ENCODE measurements around the gene LAMC3. TPM values are rescaled to one million over a fixed set of nuclear protein-coding genes. Genes with fewer than 3 reads are reported as not detected.

Gene LAMC3
- total RNA-seq, 1 donor from 2014 or later = 1.0 TPM

GRCh38 chr9:131072107-131072870, 63.3 kb downstream of the LAMC3 start:
- no peak for TF ChIP-seq CTCF (IDR thresholded peaks at IDR 0.05)
- Mint-ChIP-seq H3K27me3 (ENCODE audit: unreplicated experiment) (peaks cover 8% of the 10 kb centered on the region), H3K4me1 (ENCODE audit: unreplicated experiment) (no peaks in the 10 kb centered on the region)

GRCh38 chr9:131072871-131073237, 63.9 kb downstream of the LAMC3 start:
- DNase-seq (ENCODE audit: extremely low spot score, unreplicated experiment) = no peak
- Mint-ChIP-seq H3K9me3 (ENCODE audit: unreplicated experiment) (no peaks in the 10 kb centered on the region), H3K36me3 (ENCODE audit: unreplicated experiment) (no peaks in the 10 kb centered on the region), H3K4me3 (ENCODE audit: unreplicated experiment) (no peak overlapping the region), H3K27me3 (ENCODE audit: unreplicated experiment) (peaks cover 8% of the 10 kb centered on the region), H3K27ac (ENCODE audit: unreplicated experiment) (no peak overlapping the region), H3K4me1 (ENCODE audit: unreplicated experiment) (no peaks in the 10 kb centered on the region)
- no peak for TF ChIP-seq CTCF (IDR thresholded peaks at IDR 0.05)

More at GRCh38 chr9:131072107-131072870, 63.3 kb downstream of the LAMC3 start:
- H3K4me3 Mint-ChIP-seq (ENCODE audit: unreplicated experiment) = no peak overlapping the region
- no peak for DNase-seq (ENCODE audit: extremely low spot score, unreplicated experiment)
- no peaks in the 10 kb centered on the region for H3K9me3 Mint-ChIP-seq (ENCODE audit: unreplicated experiment)
- no peak overlapping the region for H3K27ac Mint-ChIP-seq (ENCODE audit: unreplicated experiment)
- H3K36me3 Mint-ChIP-seq (ENCODE audit: unreplicated experiment) = no peaks in the 10 kb centered on the region

- Mint-ChIP-seq H3K9me3 (ENCODE audit: unreplicated experiment) (no peaks in the 10 kb centered on the region), H3K4me1 (ENCODE audit: unreplicated experiment) (no peaks in the 10 kb centered on the region), H3K27ac (ENCODE audit: unreplicated experiment) (no peak overlapping the region), H3K36me3 (ENCODE audit: unreplicated experiment) (no peaks in the 10 kb centered on the region), H3K27me3 (ENCODE audit: unreplicated experiment) (peaks cover 13% of the 10 kb centered on the region), H3K4me3 (ENCODE audit: unreplicated experiment) (no peak overlapping the region)
- TF ChIP-seq CTCF (IDR thresholded peaks at IDR 0.05) = no peak
- DNase-seq (ENCODE audit: extremely low spot score, unreplicated experiment) = no peak
These were observed 67.6 kb downstream of the LAMC3 start for GRCh38 chr9:131076347-131077195.

GRCh38 chr9:131078427-131079366, 69.7 kb downstream of the LAMC3 start:
- peaks cover 7% of the 10 kb centered on the region for H3K27me3 Mint-ChIP-seq (ENCODE audit: unreplicated experiment)
- H3K9me3 Mint-ChIP-seq (ENCODE audit: unreplicated experiment) = no peaks in the 10 kb centered on the region
- no peak for DNase-seq (ENCODE audit: extremely low spot score, unreplicated experiment)
- no peak overlapping the region for H3K27ac Mint-ChIP-seq (ENCODE audit: unreplicated experiment)
- no peaks in the 10 kb centered on the region for H3K4me1 Mint-ChIP-seq (ENCODE audit: unreplicated experiment)
- no peaks in the 10 kb centered on the region for H3K36me3 Mint-ChIP-seq (ENCODE audit: unreplicated experiment)
- no peak overlapping the region for H3K4me3 Mint-ChIP-seq (ENCODE audit: unreplicated experiment)
- TF ChIP-seq CTCF (IDR thresholded peaks at IDR 0.05) = no peak
